ENCODE data around the gene TLL2.

GRCh38 chr10:96380821-96381220 is 132.9 kb downstream of the TLL2 start:
- no peak for TF ChIP-seq CTCF (IDR thresholded peaks at IDR 0.05)
- no peak for TF ChIP-seq POLR2AphosphoS5 (IDR thresholded peaks at IDR 0.05; ENCODE audit: insufficient read depth in 1 of 2, low read depth in 1 of 2)
